Mucosa of rectum (tissue), 2 donors: ENCODE measurements around the gene FKBP1A.

Experiments used
- H3K27ac ChIP-seq, 2 donors: one replicate each; pipeline ENCODE4 v1.7.0; 2013; ENCODE audit warnings: inconsistent platforms in 2 of 2, low read depth in 2 of 2, low read length in 2 of 2
- H3K27me3 ChIP-seq, 2 donors: one replicate each; pipeline ENCODE4 v1.7.0; 2013; ENCODE audit warnings: low read length in 2 of 2; ENCODE audit not compliant: control insufficient read depth in 2 of 2, insufficient read depth in 2 of 2
- H3K36me3 ChIP-seq, 2 donors: one replicate each; pipeline ENCODE4 v1.7.0; 2013; ENCODE audit warnings: low read length in 2 of 2; ENCODE audit not compliant: control insufficient read depth in 2 of 2, insufficient read depth in 2 of 2
- H3K4me1 ChIP-seq, 2 donors: one replicate each; pipeline ENCODE4 v1.7.0; 2013; ENCODE audit warnings: low read length in 2 of 2, mild to moderate bottlenecking in 1 of 2; ENCODE audit not compliant: control insufficient read depth in 2 of 2, insufficient read depth in 2 of 2
- H3K4me3 ChIP-seq, 2 donors: one replicate each; pipeline ENCODE4 v1.7.0; 2013; ENCODE audit warnings: low read length in 2 of 2
- H3K9ac ChIP-seq, 2 donors: one replicate each; pipeline ENCODE4 v1.7.0; 2013; ENCODE audit warnings: low read length in 2 of 2, low read depth in 1 of 2, mild to moderate bottlenecking in 1 of 2
- H3K9me3 ChIP-seq, 2 donors: one replicate each; pipeline ENCODE4 v1.7.0; 2013; ENCODE audit warnings: low read length in 2 of 2; ENCODE audit not compliant: control insufficient read depth in 2 of 2
- donor health status: healthy.
- donor health status: Normal muscosa, but diverticular disease.

The FKBP1A gene

GRCh38 chr20:1388741-1389483, 3.9 kb downstream of the FKBP1A start:
- no peaks in the 10 kb centered on the region for H3K9me3 ChIP-seq
- peak overlapping the region in 1 of 2 donors; percentile 4 for H3K27ac ChIP-seq
- no peaks in the 10 kb centered on the region for H3K27me3 ChIP-seq
- H3K36me3 ChIP-seq, result peaks cover 3 to 7% of the 10 kb centered on the region in 2 donors
- H3K4me3 ChIP-seq, result peak overlapping the region in 1 of 2 donors; percentile 14
- H3K9ac ChIP-seq, result no peak overlapping the region
- H3K4me1 ChIP-seq, result peaks cover 55 to 70% of the 10 kb centered on the region in 2 donors

- Histone ChIP-seq H3K4me3 (peak overlapping the region in 1 of 2 donors; percentile 21), H3K27me3 (no peaks in the 10 kb centered on the region), H3K36me3 (peaks cover 3 to 7% of the 10 kb centered on the region in 2 donors), H3K9ac (no peak overlapping the region), H3K4me1 (peaks cover 53 to 71% of the 10 kb centered on the region in 2 donors), H3K27ac (no peak overlapping the region), H3K9me3 (no peaks in the 10 kb centered on the region)
These were observed 4.6 kb downstream of the FKBP1A start for GRCh38 chr20:1388253-1388652.

DNA sequence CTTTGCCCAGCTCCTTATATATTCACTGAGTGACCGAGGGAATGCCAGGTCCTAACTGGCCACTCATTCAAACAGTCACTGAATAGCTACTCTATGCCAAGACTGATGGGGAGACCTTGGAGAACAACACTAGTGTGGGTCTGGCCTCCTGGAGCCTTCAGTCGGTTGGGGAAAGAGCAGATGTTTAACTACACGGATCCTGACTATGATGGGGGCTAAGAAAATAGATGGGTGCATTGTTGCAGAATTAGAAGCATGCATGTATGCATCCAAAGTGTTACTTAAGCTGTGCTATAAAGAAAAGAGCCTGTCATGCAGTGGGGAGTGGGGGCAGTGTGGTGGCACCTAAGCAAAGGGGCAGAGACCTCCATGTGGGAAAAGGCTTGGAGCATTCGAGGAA, 6.5 kb downstream of the FKBP1A start:
- peaks cover 3 to 9% of the 10 kb centered on the region in 2 donors for H3K36me3 ChIP-seq
- peaks cover 58 to 72% of the 10 kb centered on the region in 2 donors for H3K4me1 ChIP-seq
- H3K27me3 ChIP-seq, result no peaks in the 10 kb centered on the region

DNA sequence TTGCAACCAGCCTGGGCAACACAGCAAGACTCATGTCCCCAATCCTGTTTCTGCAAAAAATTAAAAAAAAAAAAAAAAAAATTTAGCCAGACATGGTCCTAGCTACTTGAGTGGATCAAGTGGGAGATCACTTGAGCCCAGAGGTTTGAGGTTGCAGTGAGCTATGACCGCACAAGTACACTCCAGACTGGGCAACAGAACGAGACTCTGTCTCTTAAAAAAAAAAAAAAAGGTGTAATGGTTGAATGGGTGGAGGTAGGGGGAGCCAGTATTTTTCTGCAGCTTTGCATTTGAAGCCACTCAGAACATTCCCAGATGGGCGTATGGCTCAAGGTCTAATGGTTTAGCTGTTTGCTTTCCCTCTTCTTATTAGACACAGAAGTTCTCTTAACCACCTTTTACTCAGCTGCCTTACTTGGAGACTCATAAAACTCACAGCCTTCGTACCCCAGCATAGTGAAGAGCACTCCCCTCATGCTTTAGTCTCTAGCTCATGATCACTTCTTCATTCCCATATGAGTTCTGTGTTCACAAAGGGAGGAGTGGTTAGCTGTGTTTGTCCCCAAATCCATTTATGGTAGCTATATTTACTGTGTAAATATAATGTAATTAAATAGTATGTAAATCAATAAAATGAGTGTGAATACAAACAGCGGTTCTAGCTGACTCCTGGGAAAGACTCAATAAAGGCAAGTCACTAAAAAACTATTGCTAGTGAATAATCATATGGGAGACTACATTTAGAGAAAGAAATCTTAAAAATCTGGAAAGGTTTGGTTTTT, 9.0 kb downstream of the FKBP1A start:
- Histone ChIP-seq H3K9me3 (no peaks in the 10 kb centered on the region), H3K9ac (no peak overlapping the region), H3K27me3 (no peaks in the 10 kb centered on the region), H3K27ac (peak overlapping the region in 1 of 2 donors; percentile 58), H3K36me3 (peaks cover 4 to 7% of the 10 kb centered on the region in 2 donors), H3K4me1 (peaks cover 46 to 58% of the 10 kb centered on the region in 2 donors), H3K4me3 (no peak overlapping the region)

More for the DNA sequence above, 6.5 kb downstream of the FKBP1A start:
- Histone ChIP-seq H3K9ac (no peak overlapping the region), H3K9me3 (no peaks in the 10 kb centered on the region), H3K4me3 (no peak overlapping the region), H3K27ac (no peak overlapping the region)

DNA sequence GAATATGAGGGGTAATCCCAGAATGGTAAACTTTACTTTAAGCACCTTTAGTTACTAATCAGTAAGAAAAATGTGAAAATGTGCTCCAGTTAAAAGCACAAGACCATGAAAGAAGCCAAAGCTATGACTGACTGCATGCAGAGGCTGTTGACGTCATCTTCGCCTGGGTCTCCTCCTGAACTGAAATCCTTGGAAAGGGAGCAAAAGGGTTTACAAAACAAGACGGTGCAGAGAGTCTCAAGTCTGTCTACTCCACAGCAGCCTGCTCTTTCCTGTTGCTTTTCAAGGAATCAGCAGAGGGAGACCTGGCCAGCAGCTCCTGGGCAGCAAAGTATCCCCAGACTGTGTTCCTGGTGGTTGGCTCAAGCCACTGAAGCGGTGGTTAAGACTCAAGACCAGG, 10.2 kb downstream of the FKBP1A start:
- Histone ChIP-seq H3K36me3 (peaks cover 2 to 7% of the 10 kb centered on the region in 2 donors), H3K9me3 (no peaks in the 10 kb centered on the region), H3K27ac (no peak overlapping the region), H3K4me1 (peaks cover 46 to 52% of the 10 kb centered on the region in 2 donors), H3K27me3 (no peaks in the 10 kb centered on the region), H3K4me3 (no peak overlapping the region), H3K9ac (no peak overlapping the region)

- no peak overlapping the region for H3K27ac ChIP-seq
- peaks cover 52% of the 10 kb centered on the region in 2 donors for H3K4me1 ChIP-seq
- no peaks in the 10 kb centered on the region for H3K27me3 ChIP-seq
- H3K9ac ChIP-seq, result no peak overlapping the region
- H3K4me3 ChIP-seq, result no peak overlapping the region
- H3K36me3 ChIP-seq, result peaks cover 2 to 7% of the 10 kb centered on the region in 2 donors
- H3K9me3 ChIP-seq, result no peaks in the 10 kb centered on the region
These were observed 10.9 kb downstream of the FKBP1A start for GRCh38 chr20:1381753-1382591.

DNA sequence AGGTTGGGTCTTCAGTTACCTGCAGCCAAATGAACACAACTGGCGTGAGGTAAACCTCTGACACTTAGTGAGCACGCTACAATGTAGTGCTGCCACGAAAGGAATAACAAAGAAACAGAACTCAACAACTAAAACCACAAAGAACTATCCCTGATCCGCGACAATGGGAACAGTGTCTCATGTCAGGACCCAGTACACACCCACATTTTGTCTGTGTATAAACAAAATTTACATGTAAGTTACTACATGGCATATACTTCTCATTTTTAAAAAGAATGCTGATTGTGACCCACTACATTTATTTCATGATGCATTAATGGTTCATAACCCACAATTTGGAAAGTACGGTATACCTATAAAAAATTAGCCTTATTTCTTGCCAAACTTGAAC, 14.1 kb downstream of the FKBP1A start:
- Histone ChIP-seq H3K36me3 (peaks cover 12 to 18% of the 10 kb centered on the region in 2 donors), H3K27ac (no peak overlapping the region), H3K4me1 (peaks cover 33 to 37% of the 10 kb centered on the region in 2 donors), H3K9ac (no peak overlapping the region), H3K27me3 (no peaks in the 10 kb centered on the region), H3K9me3 (no peaks in the 10 kb centered on the region), H3K4me3 (no peak overlapping the region)

DNA sequence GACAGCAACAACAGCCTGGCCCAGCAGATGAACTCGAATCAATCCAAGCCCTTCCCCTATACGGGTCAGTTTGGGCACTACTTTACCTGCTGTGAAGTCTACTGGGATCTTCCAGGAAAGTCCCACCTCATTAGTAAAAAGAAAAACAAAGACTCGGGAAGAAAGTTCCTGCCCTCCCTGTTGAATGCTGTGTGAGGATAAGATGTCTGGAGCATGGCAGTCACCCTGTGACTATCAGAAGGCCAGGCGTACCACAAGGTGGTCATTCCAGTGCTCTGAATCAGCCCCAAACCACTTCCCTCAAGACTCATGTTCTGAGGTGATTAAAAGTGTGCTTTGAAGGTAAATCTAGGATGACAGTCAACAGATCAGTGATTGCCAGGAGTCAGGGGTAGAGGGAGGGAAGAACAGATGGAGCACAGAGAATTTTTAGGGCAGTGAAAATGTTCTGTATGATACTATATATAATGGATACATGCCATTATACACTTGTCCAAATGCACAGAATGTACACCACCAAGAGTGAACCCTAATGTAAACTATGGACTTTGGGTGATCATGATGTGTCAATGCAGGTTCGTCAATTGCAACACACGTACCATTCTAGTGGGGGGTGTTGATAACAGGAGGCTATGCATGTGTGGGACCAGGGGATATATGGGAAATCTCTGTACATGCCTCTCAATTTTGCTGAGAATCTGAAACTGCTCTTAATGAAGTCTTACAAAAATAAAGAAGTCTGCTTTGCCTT, 14.7 kb downstream of the FKBP1A start:
- peaks cover 16 to 22% of the 10 kb centered on the region in 2 donors for H3K36me3 ChIP-seq
- peaks cover 27 to 33% of the 10 kb centered on the region in 2 donors for H3K4me1 ChIP-seq
- H3K9me3 ChIP-seq, result no peaks in the 10 kb centered on the region
- H3K9ac ChIP-seq, result no peak overlapping the region
- no peaks in the 10 kb centered on the region for H3K27me3 ChIP-seq
- no peak overlapping the region for H3K4me3 ChIP-seq
- H3K27ac ChIP-seq, result no peak overlapping the region

DNA sequence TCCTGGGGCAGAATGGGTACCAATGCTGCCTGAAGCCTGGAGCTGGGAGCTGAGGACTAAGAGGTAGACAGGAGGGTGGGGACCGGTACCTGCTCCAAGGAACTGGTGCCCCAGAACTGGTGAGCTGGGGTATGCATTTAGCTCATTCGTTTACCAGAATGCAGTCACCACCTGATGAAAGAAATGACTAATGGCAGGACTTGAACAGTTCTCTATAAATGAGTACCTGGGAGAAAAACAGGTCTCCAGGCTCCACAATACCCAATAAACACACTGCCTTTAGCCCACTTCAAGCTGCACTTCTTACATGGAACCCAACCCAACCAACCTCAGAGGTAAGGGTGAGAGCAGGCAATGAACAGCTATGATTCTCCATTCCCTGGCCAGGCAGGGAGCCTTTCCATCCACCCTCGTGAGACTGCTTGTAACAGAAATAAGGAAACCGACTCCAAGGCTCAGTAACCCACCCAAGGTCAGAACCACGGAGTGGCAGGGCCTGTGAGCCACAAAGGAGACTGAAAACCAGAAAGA, 15.4 kb downstream of the FKBP1A start:
- H3K36me3 ChIP-seq, result peaks cover 14 to 28% of the 10 kb centered on the region in 2 donors
- H3K4me1 ChIP-seq, result peaks cover 21 to 26% of the 10 kb centered on the region in 2 donors
- H3K9ac ChIP-seq, result no peak overlapping the region
- no peaks in the 10 kb centered on the region for H3K9me3 ChIP-seq
- H3K27ac ChIP-seq, result no peak overlapping the region
- no peak overlapping the region for H3K4me3 ChIP-seq
- no peaks in the 10 kb centered on the region for H3K27me3 ChIP-seq
